HL-60 (cell line): ENCODE results near the gene CD74.

Experiments
- DNase-seq, 2 experiments: peaks; one replicate each; pipeline ENCODE4 v3.0.0-alpha.2; 2010 to 2020; ENCODE audit warnings: low read depth in 1 of 2, low spot score in 1 of 2
- H3K27ac ChIP-seq: fragments of 250-450 bp; sonication (Bioruptor Pico); replicated peaks from 2 replicates; pipeline ENCODE4 v1.5.1; 2020; ENCODE audit warnings: mild to moderate bottlenecking, moderate library complexity
- H3K27me3 ChIP-seq: fragments of 250-450 bp; sonication (Bioruptor Pico); 2 replicates; pipeline ENCODE4 v1.5.1; 2021; ENCODE audit warnings: mild to moderate bottlenecking, moderate library complexity; ENCODE audit not compliant: insufficient read depth, poor library complexity, severe bottlenecking
- H3K4me3 ChIP-seq: replicated peaks from 2 replicates; pipeline ENCODE4 v1.5.1; 2011; ENCODE audit warnings: mild to moderate bottlenecking, control low read depth, low read length; ENCODE audit not compliant: insufficient read depth
- CTCF ChIP-seq: IDR thresholded peaks from one replicate; pipeline ENCODE4 v1.5.1; 2011; ENCODE audit warnings: low read length, control low read depth, inconsistent platforms; ENCODE audit not compliant: insufficient read depth
- GABPA ChIP-seq: IDR thresholded peaks from 2 replicates; pipeline ENCODE4 v1.6.1; 2012; ENCODE audit warnings: low read depth
- POLR2AphosphoS5 ChIP-seq: IDR thresholded peaks from 2 replicates; pipeline ENCODE4 v1.6.1; 2012; ENCODE audit warnings: low read depth
- REST ChIP-seq: IDR thresholded peaks from 2 replicates; pipeline ENCODE4 v1.6.1; 2012; ENCODE audit warnings: low read depth; ENCODE audit not compliant: insufficient replicate concordance
- SPI1 ChIP-seq: IDR thresholded peaks from 2 replicates; pipeline ENCODE4 v1.6.1; 2012; ENCODE audit warnings: low read depth, mild to moderate bottlenecking, borderline replicate concordance

CD74 gene

GRCh38 chr5:150431574-150431973 lies 18.9 kb upstream of the CD74 start:
- Histone ChIP-seq H3K27ac (no peak overlapping the region), H3K27me3 (no peaks in the 10 kb centered on the region), H3K4me3 (no peak overlapping the region)
- no peak for DNase-seq
- TF ChIP-seq CTCF: no peak
- no peak for TF ChIP-seq POLR2AphosphoS5
- TF ChIP-seq SPI1: peak; percentile 32; the same call in 1 of the 2 replicates
- TF ChIP-seq GABPA: no peak

- H3K27ac ChIP-seq: no peak overlapping the region
- TF ChIP-seq GABPA: no peak
- TF ChIP-seq REST: no peak
- no peak for TF ChIP-seq CTCF
- TF ChIP-seq POLR2AphosphoS5: no peak
- no peak for DNase-seq
- H3K27me3 ChIP-seq: no peaks in the 10 kb centered on the region
- H3K4me3 ChIP-seq: no peak overlapping the region
These were observed 18.3 kb upstream of the CD74 start for GRCh38 chr5:150431048-150431447.

GRCh38 chr5:150429410-150429873 lies 16.7 kb upstream of the CD74 start:
- no peak for DNase-seq
- Histone ChIP-seq H3K27ac (no peak overlapping the region), H3K4me3 (no peak overlapping the region), H3K27me3 (no peaks in the 10 kb centered on the region)
- no peak for TF ChIP-seq REST

- DNase-seq: no peak
- Histone ChIP-seq H3K27ac (no peak overlapping the region), H3K4me3 (no peak overlapping the region), H3K27me3 (no peaks in the 10 kb centered on the region)
- no peak for TF ChIP-seq CTCF
- no peak for TF ChIP-seq POLR2AphosphoS5
- no peak for TF ChIP-seq GABPA
These were observed 16.3 kb upstream of the CD74 start for GRCh38 chr5:150428978-150429377.
